Activated CD8-positive, alpha-beta memory T cell treated with anti-CD3 and anti-CD28 coated beads for 48 hours (primary cell): ENCODE results near the gene TIMM22.

Experiments
- DNase-seq, 3 experiments: peaks; one replicate each; pipeline ENCODE4 v3.0.0-alpha.2; 2020; ENCODE audit warnings: low read depth in 2 of 3, low spot score in 2 of 3

Gene TIMM22

GRCh38 chr17:1018547-1018946 lies 21.6 kb downstream of the TIMM22 start:
- DNase-seq, result no peak

- DNase-seq, result no peak
Measured at GRCh38 chr17:1019451-1019850, 22.5 kb downstream of the TIMM22 start.

- DNase-seq, result no peak
Measured at GRCh38 chr17:1021147-1021546, 24.2 kb downstream of the TIMM22 start.

GRCh38 chr17:1022278-1023024 lies 25.5 kb downstream of the TIMM22 start:
- DNase-seq, result no peak

GRCh38 chr17:1024076-1024475 lies 27.1 kb downstream of the TIMM22 start:
- DNase-seq, result no peak

GRCh38 chr17:1025733-1026598 lies 29.0 kb downstream of the TIMM22 start:
- no peak for DNase-seq

- no peak for DNase-seq
Measured at GRCh38 chr17:1026599-1026975, 29.7 kb downstream of the TIMM22 start.

GRCh38 chr17:1027044-1027443 lies 30.1 kb downstream of the TIMM22 start:
- no peak for DNase-seq

- DNase-seq, result no peak
Measured at GRCh38 chr17:1029196-1029921, 32.4 kb downstream of the TIMM22 start.

GRCh38 chr17:1029922-1030644 lies 33.2 kb downstream of the TIMM22 start:
- no peak for DNase-seq

- DNase-seq, result no peak
Measured at GRCh38 chr17:1030684-1031532, 34.0 kb downstream of the TIMM22 start.

- DNase-seq, result no peak
Measured at GRCh38 chr17:1031711-1032110, 34.8 kb downstream of the TIMM22 start.

- no peak for DNase-seq
Measured at GRCh38 chr17:1032391-1032790, 35.5 kb downstream of the TIMM22 start.

GRCh38 chr17:1033503-1033902 lies 36.6 kb downstream of the TIMM22 start:
- no peak for DNase-seq

- DNase-seq, result no peak
Measured at GRCh38 chr17:1034652-1035210, 37.8 kb downstream of the TIMM22 start.

GRCh38 chr17:1035546-1036170 lies 38.7 kb downstream of the TIMM22 start:
- DNase-seq, result no peak

GRCh38 chr17:1036171-1036844 lies 39.4 kb downstream of the TIMM22 start:
- no peak for DNase-seq

GRCh38 chr17:1036845-1037237 lies 39.9 kb downstream of the TIMM22 start:
- DNase-seq, result no peak
